ENCODE measurements around the gene MISP. TPM values are rescaled to one million over a fixed set of nuclear protein-coding genes. Genes with fewer than 3 reads are reported as not detected.

The MISP gene
- total and polyA plus RNA-seq, 2 experiments from 2014 or later: 0.27 to 0.28 TPM

DNA sequence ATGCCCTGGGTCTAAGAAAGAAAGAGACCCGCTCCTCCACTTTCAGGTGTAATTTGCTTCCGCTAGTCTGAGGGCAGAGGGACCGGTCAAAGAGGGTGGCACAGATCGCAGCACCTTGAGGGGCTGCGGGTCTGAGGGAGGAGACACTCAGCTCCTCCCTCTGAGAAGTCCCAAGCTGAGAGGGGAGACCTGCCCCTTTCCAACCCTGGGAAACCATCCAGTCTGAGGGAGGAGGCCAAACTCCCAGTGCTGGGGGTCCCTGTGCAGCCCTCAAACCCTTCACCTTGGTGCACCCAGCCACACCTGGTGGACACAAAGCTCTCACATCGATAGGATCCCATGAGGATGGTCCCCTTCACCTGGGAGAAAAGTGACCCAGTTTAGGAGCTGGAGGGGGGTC lies 13.0 kb downstream of the MISP start:
- DNase-seq (ENCODE audit: low spot score) (no peak), ATAC-seq (no peak)
- peaks cover 13% of the 10 kb centered on the region for H3K9me3 Mint-ChIP-seq

More for the DNA sequence above, 13.0 kb downstream of the MISP start:
- peaks cover 9% of the 10 kb centered on the region for H3K27me3 Mint-ChIP-seq (ENCODE audit: insufficient read depth, low read depth, poor library complexity)
- no peak overlapping the region for H3K27ac ChIP-seq (ENCODE audit: low read depth)
- peaks cover 4% of the 10 kb centered on the region; the same call in 2 of the 3 replicates for H3K36me3 Mint-ChIP-seq (ENCODE audit: low read depth)
- H2AFZ ChIP-seq: no peak overlapping the region
- H3K27me3 ChIP-seq (ENCODE audit: insufficient read depth): no peaks in the 10 kb centered on the region
- no peak overlapping the region for H3K4me2 ChIP-seq
- no peaks in the 10 kb centered on the region for H3K36me3 ChIP-seq (ENCODE audit: insufficient read depth)
- H3F3A ChIP-seq (replicated peaks; ENCODE audit: low read depth): no peaks in the 10 kb centered on the region
- no peaks in the 10 kb centered on the region for H3K9me2 ChIP-seq (ENCODE audit: insufficient read depth)
- no peaks in the 10 kb centered on the region for H4K20me1 ChIP-seq (replicated peaks; ENCODE audit: insufficient read depth)
- H3K4me1 ChIP-seq (ENCODE audit: insufficient read depth): no peaks in the 10 kb centered on the region
- no peak overlapping the region for H3K4me3 ChIP-seq
- H3K79me2 ChIP-seq (replicated peaks; ENCODE audit: insufficient read depth): no peaks in the 10 kb centered on the region
- no peak overlapping the region for H3K27ac Mint-ChIP-seq
- TF ChIP-seq EZH2 (IDR thresholded peaks at IDR 0.05; ENCODE audit: low read depth, unreplicated experiment) (no peak), JUNB (IDR thresholded peaks at IDR 0.05; ENCODE audit: unreplicated experiment) (no peak), ZNF114 (CRISPR knock-in tag; IDR thresholded peaks at IDR 0.05) (no peak), NANOG (IDR thresholded peaks at IDR 0.05; ENCODE audit: borderline replicate concordance) (no peak), CREB1 (CRISPR knock-in tag; IDR thresholded peaks at IDR 0.05; ENCODE audit: low read depth) (no peak), POLR2AphosphoS5 (IDR thresholded peaks at IDR 0.05; ENCODE audit: low read depth) (no peak), STAT1 (IDR thresholded peaks at IDR 0.05; ENCODE audit: unreplicated experiment) (no peak), EZH2phosphoT487 (IDR thresholded peaks at IDR 0.05; ENCODE audit: unreplicated experiment) (no peak), ZNF331 (CRISPR knock-in tag; IDR thresholded peaks at IDR 0.05; ENCODE audit: low read depth) (no peak)
- TF ChIP-seq, protein P1, sequence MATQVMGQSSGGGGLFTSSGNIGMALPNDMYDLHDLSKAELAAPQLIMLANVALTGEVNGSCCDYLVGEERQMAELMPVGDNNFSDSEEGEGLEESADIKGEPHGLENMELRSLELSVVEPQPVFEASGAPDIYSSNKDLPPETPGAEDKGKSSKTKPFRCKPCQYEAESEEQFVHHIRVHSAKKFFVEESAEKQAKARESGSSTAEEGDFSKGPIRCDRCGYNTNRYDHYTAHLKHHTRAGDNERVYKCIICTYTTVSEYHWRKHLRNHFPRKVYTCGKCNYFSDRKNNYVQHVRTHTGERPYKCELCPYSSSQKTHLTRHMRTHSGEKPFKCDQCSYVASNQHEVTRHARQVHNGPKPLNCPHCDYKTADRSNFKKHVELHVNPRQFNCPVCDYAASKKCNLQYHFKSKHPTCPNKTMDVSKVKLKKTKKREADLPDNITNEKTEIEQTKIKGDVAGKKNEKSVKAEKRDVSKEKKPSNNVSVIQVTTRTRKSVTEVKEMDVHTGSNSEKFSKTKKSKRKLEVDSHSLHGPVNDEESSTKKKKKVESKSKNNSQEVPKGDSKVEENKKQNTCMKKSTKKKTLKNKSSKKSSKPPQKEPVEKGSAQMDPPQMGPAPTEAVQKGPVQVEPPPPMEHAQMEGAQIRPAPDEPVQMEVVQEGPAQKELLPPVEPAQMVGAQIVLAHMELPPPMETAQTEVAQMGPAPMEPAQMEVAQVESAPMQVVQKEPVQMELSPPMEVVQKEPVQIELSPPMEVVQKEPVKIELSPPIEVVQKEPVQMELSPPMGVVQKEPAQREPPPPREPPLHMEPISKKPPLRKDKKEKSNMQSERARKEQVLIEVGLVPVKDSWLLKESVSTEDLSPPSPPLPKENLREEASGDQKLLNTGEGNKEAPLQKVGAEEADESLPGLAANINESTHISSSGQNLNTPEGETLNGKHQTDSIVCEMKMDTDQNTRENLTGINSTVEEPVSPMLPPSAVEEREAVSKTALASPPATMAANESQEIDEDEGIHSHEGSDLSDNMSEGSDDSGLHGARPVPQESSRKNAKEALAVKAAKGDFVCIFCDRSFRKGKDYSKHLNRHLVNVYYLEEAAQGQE (IDR thresholded peaks at IDR 0.05; ENCODE audit: unreplicated experiment): no peak
- TF ChIP-seq, protein P2, sequence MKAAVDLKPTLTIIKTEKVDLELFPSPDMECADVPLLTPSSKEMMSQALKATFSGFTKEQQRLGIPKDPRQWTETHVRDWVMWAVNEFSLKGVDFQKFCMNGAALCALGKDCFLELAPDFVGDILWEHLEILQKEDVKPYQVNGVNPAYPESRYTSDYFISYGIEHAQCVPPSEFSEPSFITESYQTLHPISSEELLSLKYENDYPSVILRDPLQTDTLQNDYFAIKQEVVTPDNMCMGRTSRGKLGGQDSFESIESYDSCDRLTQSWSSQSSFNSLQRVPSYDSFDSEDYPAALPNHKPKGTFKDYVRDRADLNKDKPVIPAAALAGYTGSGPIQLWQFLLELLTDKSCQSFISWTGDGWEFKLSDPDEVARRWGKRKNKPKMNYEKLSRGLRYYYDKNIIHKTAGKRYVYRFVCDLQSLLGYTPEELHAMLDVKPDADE (IDR thresholded peaks at IDR 0.05): no peak
- TF ChIP-seq, protein P3, sequence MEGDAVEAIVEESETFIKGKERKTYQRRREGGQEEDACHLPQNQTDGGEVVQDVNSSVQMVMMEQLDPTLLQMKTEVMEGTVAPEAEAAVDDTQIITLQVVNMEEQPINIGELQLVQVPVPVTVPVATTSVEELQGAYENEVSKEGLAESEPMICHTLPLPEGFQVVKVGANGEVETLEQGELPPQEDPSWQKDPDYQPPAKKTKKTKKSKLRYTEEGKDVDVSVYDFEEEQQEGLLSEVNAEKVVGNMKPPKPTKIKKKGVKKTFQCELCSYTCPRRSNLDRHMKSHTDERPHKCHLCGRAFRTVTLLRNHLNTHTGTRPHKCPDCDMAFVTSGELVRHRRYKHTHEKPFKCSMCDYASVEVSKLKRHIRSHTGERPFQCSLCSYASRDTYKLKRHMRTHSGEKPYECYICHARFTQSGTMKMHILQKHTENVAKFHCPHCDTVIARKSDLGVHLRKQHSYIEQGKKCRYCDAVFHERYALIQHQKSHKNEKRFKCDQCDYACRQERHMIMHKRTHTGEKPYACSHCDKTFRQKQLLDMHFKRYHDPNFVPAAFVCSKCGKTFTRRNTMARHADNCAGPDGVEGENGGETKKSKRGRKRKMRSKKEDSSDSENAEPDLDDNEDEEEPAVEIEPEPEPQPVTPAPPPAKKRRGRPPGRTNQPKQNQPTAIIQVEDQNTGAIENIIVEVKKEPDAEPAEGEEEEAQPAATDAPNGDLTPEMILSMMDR (conservative IDR thresholded peaks at IDR 0.05; ENCODE audit: low read depth in 2 of 2): no peak
- TF ChIP-seq, protein P4, sequence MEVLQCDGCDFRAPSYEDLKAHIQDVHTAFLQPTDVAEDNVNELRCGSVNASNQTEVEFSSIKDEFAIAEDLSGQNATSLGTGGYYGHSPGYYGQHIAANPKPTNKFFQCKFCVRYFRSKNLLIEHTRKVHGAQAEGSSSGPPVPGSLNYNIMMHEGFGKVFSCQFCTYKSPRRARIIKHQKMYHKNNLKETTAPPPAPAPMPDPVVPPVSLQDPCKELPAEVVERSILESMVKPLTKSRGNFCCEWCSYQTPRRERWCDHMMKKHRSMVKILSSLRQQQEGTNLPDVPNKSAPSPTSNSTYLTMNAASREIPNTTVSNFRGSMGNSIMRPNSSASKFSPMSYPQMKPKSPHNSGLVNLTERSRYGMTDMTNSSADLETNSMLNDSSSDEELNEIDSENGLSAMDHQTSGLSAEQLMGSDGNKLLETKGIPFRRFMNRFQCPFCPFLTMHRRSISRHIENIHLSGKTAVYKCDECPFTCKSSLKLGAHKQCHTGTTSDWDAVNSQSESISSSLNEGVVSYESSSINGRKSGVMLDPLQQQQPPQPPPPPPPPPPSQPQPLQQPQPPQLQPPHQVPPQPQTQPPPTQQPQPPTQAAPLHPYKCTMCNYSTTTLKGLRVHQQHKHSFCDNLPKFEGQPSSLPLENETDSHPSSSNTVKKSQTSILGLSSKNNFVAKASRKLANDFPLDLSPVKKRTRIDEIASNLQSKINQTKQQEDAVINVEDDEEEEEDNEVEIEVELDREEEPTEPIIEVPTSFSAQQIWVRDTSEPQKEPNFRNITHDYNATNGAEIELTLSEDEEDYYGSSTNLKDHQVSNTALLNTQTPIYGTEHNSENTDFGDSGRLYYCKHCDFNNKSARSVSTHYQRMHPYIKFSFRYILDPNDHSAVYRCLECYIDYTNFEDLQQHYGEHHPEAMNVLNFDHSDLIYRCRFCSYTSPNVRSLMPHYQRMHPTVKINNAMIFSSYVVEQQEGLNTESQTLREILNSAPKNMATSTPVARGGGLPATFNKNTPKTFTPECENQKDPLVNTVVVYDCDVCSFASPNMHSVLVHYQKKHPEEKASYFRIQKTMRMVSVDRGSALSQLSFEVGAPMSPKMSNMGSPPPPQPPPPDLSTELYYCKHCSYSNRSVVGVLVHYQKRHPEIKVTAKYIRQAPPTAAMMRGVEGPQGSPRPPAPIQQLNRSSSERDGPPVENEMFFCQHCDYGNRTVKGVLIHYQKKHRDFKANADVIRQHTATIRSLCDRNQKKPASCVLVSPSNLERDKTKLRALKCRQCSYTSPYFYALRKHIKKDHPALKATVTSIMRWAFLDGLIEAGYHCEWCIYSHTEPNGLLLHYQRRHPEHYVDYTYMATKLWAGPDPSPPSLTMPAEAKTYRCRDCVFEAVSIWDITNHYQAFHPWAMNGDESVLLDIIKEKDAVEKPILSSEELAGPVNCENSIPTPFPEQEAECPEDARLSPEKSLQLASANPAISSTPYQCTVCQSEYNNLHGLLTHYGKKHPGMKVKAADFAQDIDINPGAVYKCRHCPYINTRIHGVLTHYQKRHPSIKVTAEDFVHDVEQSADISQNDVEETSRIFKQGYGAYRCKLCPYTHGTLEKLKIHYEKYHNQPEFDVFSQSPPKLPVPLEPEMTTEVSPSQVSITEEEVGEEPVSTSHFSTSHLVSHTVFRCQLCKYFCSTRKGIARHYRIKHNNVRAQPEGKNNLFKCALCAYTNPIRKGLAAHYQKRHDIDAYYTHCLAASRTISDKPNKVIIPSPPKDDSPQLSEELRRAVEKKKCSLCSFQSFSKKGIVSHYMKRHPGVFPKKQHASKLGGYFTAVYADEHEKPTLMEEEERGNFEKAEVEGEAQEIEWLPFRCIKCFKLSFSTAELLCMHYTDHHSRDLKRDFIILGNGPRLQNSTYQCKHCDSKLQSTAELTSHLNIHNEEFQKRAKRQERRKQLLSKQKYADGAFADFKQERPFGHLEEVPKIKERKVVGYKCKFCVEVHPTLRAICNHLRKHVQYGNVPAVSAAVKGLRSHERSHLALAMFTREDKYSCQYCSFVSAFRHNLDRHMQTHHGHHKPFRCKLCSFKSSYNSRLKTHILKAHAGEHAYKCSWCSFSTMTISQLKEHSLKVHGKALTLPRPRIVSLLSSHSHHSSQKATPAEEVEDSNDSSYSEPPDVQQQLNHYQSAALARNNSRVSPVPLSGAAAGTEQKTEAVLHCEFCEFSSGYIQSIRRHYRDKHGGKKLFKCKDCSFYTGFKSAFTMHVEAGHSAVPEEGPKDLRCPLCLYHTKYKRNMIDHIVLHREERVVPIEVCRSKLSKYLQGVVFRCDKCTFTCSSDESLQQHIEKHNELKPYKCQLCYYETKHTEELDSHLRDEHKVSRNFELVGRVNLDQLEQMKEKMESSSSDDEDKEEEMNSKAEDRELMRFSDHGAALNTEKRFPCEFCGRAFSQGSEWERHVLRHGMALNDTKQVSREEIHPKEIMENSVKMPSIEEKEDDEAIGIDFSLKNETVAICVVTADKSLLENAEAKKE (CRISPR knock-in tag; IDR thresholded peaks at IDR 0.05): no peak
- H3K4me3 Mint-ChIP-seq: no peak overlapping the region
- H3K4me1 Mint-ChIP-seq: no peaks in the 10 kb centered on the region
